GM12878 (cell line): ENCODE data around the gene KDSR. TPM values are rescaled to one million over a fixed set of nuclear protein-coding genes. Genes with fewer than 3 reads are reported as not detected.
A peak's percentile ranks its signal among the peaks of the same experiment; 100 is the strongest.

ENCODE experiments used
- ATAC-seq: fragments of 200-7000 bp; cut with Tn5 transposase; 3 replicates; pipeline ENCODE4 v1.9.1; 2020; ENCODE audit warnings: mild to moderate bottlenecking, moderate library complexity
- BruUV-seq: library from RNA; stranded (reverse); fragments of 400-500 nt; replicated peaks from 2 replicates; lab custom pipeline; 2021; lab: Mats Ljungman, UMichigan
- CTCF ChIA-PET: fragments of 300-600 bp; sonication (Branson Sonifier 250); formaldehyde crosslinking; extraction: SDS; loops from one replicate; lab custom pipeline; 2021; ENCODE audit warnings: inconsistent platforms; lab: Yijun Ruan, JAX
- POLR2A ChIA-PET: fragments of 350-600 bp; formaldehyde crosslinking; extraction: SDS; loops from one replicate; lab custom pipeline; 2021; ENCODE audit warnings: inconsistent platforms; lab: Charles Lee
- RAD21 ChIA-PET: fragments of 300-600 bp; sonication (Branson Sonifier 250); formaldehyde crosslinking; loops from one replicate; lab custom pipeline; 2023; ENCODE audit warnings: antibody characterized with exemption; ENCODE audit not compliant: unreplicated experiment; lab: Charles Lee
- SMC1A ChIA-PET: fragments of 300-600 bp; sonication (Branson Sonifier 250); formaldehyde crosslinking; loops from one replicate; lab custom pipeline; 2023; ENCODE audit not compliant: unreplicated experiment, uncharacterized antibody; lab: Charles Lee
- DNase-seq: peaks from one replicate; pipeline ENCODE4 v3.0.0-alpha.2; 2011; ENCODE audit warnings: low read depth, low spot score
- FAIRE-seq: peaks from 3 replicates; lab custom pipeline; 2011; peaks lifted over from hg19 to GRCh38; lab: Jason Lieb, UNC
- H2AFZ ChIP-seq: 2 replicates; pipeline ENCODE4 v1.6.0; 2011; ENCODE audit warnings: low read depth, low read length, control low read depth; ENCODE audit not compliant: control insufficient read depth
- H3K27ac ChIP-seq: 2 replicates; pipeline ENCODE4 v1.5.1; 2011; ENCODE audit warnings: control low read depth; ENCODE audit not compliant: control insufficient read depth, insufficient read depth
- H3K27me3 ChIP-seq, 2 experiments: replicated peaks in 1 of 2; 2 replicates each; pipeline versions ENCODE4 v1.6.0 to v1.6.1; 2011; ENCODE audit warnings: low read length in 1 of 2; ENCODE audit not compliant: control insufficient read depth in 2 of 2, insufficient read depth in 2 of 2
- H3K36me3 ChIP-seq, 2 experiments: 2 replicates each; pipeline ENCODE4 v1.5.1; 2011; ENCODE audit warnings: low read length in 1 of 2; ENCODE audit not compliant: control insufficient read depth in 2 of 2, insufficient read depth in 2 of 2
- H3K4me1 ChIP-seq: 2 replicates; pipeline ENCODE4 v1.6.1; 2011; ENCODE audit warnings: mild to moderate bottlenecking, low read length, moderate library complexity, mixed read lengths; ENCODE audit not compliant: control insufficient read depth, insufficient read depth
- H3K4me2 ChIP-seq: 2 replicates; pipeline ENCODE4 v1.6.0; 2011; ENCODE audit warnings: control low read depth; ENCODE audit not compliant: control insufficient read depth, insufficient read depth
- H3K4me3 ChIP-seq: fragments of 200-600 bp; sonication (generic); 2 replicates; pipeline ENCODE4 v1.5.1; 2016
- H3K79me2 ChIP-seq: 2 replicates; pipeline ENCODE4 v1.6.0; 2011; ENCODE audit warnings: low read length; ENCODE audit not compliant: control insufficient read depth, insufficient read depth
- H3K9ac ChIP-seq: 2 replicates; pipeline ENCODE4 v1.8.0; 2011; ENCODE audit warnings: low read length, control low read depth, mixed read lengths; ENCODE audit not compliant: control insufficient read depth, insufficient read depth
- H3K9me3 ChIP-seq: replicated peaks from 3 replicates; pipeline ENCODE4 v1.5.1; 2011; ENCODE audit warnings: mild to moderate bottlenecking, low read length; ENCODE audit not compliant: control insufficient read depth, insufficient read depth
- H4K20me1 ChIP-seq: 2 replicates; pipeline ENCODE4 v1.6.0; 2011; ENCODE audit not compliant: control insufficient read depth, insufficient read depth
- BACH1 ChIP-seq: fragments of 450-650 bp; IDR thresholded peaks from 2 replicates; pipeline ENCODE4 v1.6.1; 2017; ENCODE audit warnings: mild to moderate bottlenecking, borderline replicate concordance
- BMI1 ChIP-seq: fragments of 450-650 bp; IDR thresholded peaks from 2 replicates; pipeline ENCODE4 v1.6.1; 2016; ENCODE audit warnings: mild to moderate bottlenecking, moderate library complexity, borderline replicate concordance
- FOS ChIP-seq: IDR thresholded peaks from 3 replicates; pipeline ENCODE4 v1.6.1; 2011; ENCODE audit warnings: borderline replicate concordance; ENCODE audit not compliant: insufficient read length; ENCODE audit errors: extremely low read depth
- IRF4 ChIP-seq: IDR thresholded peaks from 2 replicates; pipeline ENCODE4 v1.6.1; 2011; ENCODE audit warnings: low read depth, low read length
- MEF2A ChIP-seq: IDR thresholded peaks from 2 replicates; pipeline ENCODE4 v1.6.1; 2011; ENCODE audit warnings: low read depth, mild to moderate bottlenecking, low read length, moderate library complexity; ENCODE audit not compliant: insufficient read depth
- MLLT1 ChIP-seq: fragments of 450-650 bp; IDR thresholded peaks from 2 replicates; pipeline ENCODE4 v1.6.1; 2016; ENCODE audit warnings: mild to moderate bottlenecking
- MTA3 ChIP-seq: IDR thresholded peaks from 2 replicates; pipeline ENCODE4 v1.6.1; 2012; ENCODE audit warnings: low read length, inconsistent platforms, borderline replicate concordance
- SMAD5 ChIP-seq: IDR thresholded peaks from 2 replicates; pipeline ENCODE4 v1.6.1; 2016; ENCODE audit warnings: antibody characterized with exemption, low read depth
- SMARCA5 ChIP-seq: fragments of 450-650 bp; IDR thresholded peaks from 2 replicates; pipeline ENCODE4 v1.6.1; 2017; ENCODE audit warnings: mild to moderate bottlenecking
- TCF3 ChIP-seq: IDR thresholded peaks from 2 replicates; pipeline ENCODE4 v1.6.1; 2012; ENCODE audit warnings: low read depth, mild to moderate bottlenecking, low read length, borderline replicate concordance; ENCODE audit not compliant: insufficient read depth
- TCF7 ChIP-seq: IDR thresholded peaks from 2 replicates; pipeline ENCODE4 v1.6.1; 2014; ENCODE audit warnings: antibody characterized with exemption, borderline replicate concordance
- WGBS: methylation state at CpG from one replicate; pipeline ENCODE4 v1.1.6; 2016; ENCODE audit warnings: low lambda C conversion rate; ENCODE audit not compliant: insufficient replicate concordance, insufficient coverage; ENCODE audit errors: missing lambda C conversion rate; 5-methylcytosine and 5-hydroxymethylcytosine counted together
- in situ Hi-C: fragments of 300-500 bp; cut with MboI; formaldehyde crosslinking; loops from 9 replicates; pipeline ENCODE4 v1.14.3; 2018; ENCODE audit warnings: mixed read lengths
- intact Hi-C: fragments of 100-400 bp; cut with micrococcal nuclease; formaldehyde crosslinking; loops from one replicate; pipeline ENCODE4 v1.14.2; 2022; ENCODE audit not compliant: unreplicated experiment
- polyA plus RNA-seq, 11 experiments: library from polyadenylated mRNA; depleted of rRNA in 4 of 11; unstranded in 6 of 11; stranded (reverse) in 5 of 11; fragments of >200 nt; fragmentation: Nextera tagmentation in 4 of 11; fragmentation: Illumina TruSeq in 1 of 11; extraction: Ambion mirVana in 4 of 11; extraction: Trizol in 1 of 11; gene quantifications; 1 replicate in 1 of 11; 2 replicates in 10 of 11; pipeline versions ENCODE4 v1.2.1 to v1.2.3, GENCODE V29; 2011 to 2016; ENCODE audit warnings: inconsistent platforms in 2 of 11, missing spikeins in 2 of 11, low read depth in 1 of 11
- total RNA-seq, 4 experiments: library from RNA; depleted of rRNA in 3 of 4; stranded (reverse); fragments of >200 nt in 3 of 4; fragmentation: Illumina TruSeq in 1 of 4; extraction: Trizol in 1 of 4; gene quantifications; 2 replicates each; pipeline versions ENCODE4 v1.2.1 to v1.2.3, GENCODE V29; 2013 to 2021
- TF ChIP-seq, protein P1 (sequence below): IDR thresholded peaks from 2 replicates; pipeline ENCODE4 v1.6.1; 2011; ENCODE audit warnings: borderline replicate concordance, low read depth, mild to moderate bottlenecking, moderate library complexity, low read length; ENCODE audit not compliant: insufficient read depth, poor library complexity, severe bottlenecking
- TF ChIP-seq, protein P2 (sequence below): IDR thresholded peaks from 2 replicates; pipeline ENCODE4 v1.6.1; 2012; ENCODE audit warnings: mild to moderate bottlenecking, low read depth, low read length

KDSR gene
- total and polyA plus RNA-seq, 10 of the 15 experiments (the other 5 are each of a cell fraction or from before 2014, with no cell fraction given): 5.2 to 25.9 (median 14.3) TPM

- TF ChIP-seq BMI1 (peak; percentile 18; the same call in 1 of the 2 replicates), TCF3 (no peak), SMARCA5 (0 out of 2 replicates have a peak, but pooled peaks have one; percentile 53), MLLT1 (peak; percentile 91)
- TF ChIP-seq, all 136 proteins: peak for 7
These were observed 55.0 kb downstream of the KDSR start (continued) for GRCh38 chr18:63312019-63312409.

GRCh38 chr18:63311118-63312018 is 55.6 kb downstream of the KDSR start:
- H3K9ac ChIP-seq: peak overlapping the region; percentile 97
- ChIA-PET SMC1A (interaction anchor here (0.7 to 6.8 kb wide), 34 partner anchors 11 to 294 kb away, joined by 3 to 161 read pairs (median 5); partner anchors contain the start of gene VPS4B), RAD21 (interaction anchor here (0.6 to 6.1 kb wide), 31 partner anchors 8 to 179 kb away, joined by 3 to 172 read pairs (median 5); no protein-coding TSS in a partner anchor), POLR2A (interaction anchor here (0.8 to 6.5 kb wide), 23 partner anchors 9 to 179 kb away, joined by 3 to 144 read pairs (median 5); no protein-coding TSS in a partner anchor), CTCF (interaction anchor here (0.7 to 6.6 kb wide), 16 partner anchors 11 to 286 kb away, joined by 3 to 119 read pairs (median 4); no protein-coding TSS in a partner anchor)
- ATAC-seq (peak; percentile 65), FAIRE-seq (no peak), DNase-seq (peak; percentile 88)
- BruUV-seq: no TSS peak
- intact Hi-C loops (loop anchor here (2.0 kb wide), 1 partner anchor 151 kb away; no protein-coding TSS in a partner anchor), in situ Hi-C loops (no loop called here)
- peaks cover 98% of the 10 kb centered on the region for H3K79me2 ChIP-seq
- WGBS: under 1% methylated on average over 8 of the region's 8 CpGs
- no peaks in the 10 kb centered on the region for H3K27me3 ChIP-seq
- peak overlapping the region; percentile 88 for H3K4me2 ChIP-seq
- H3K36me3 ChIP-seq: peaks cover 1 to 5% of the 10 kb centered on the region in 2 experiments
- peak overlapping the region; percentile 98 for H3K4me3 ChIP-seq
- no peaks in the 10 kb centered on the region for H4K20me1 ChIP-seq
- H3K9me3 ChIP-seq: no peaks in the 10 kb centered on the region
- no peak overlapping the region for H2AFZ ChIP-seq
- H3K4me1 ChIP-seq: peaks cover 34% of the 10 kb centered on the region
- peak overlapping the region; percentile 90 for H3K27ac ChIP-seq
- no peak; the same call in 1 of the 2 replicates for TF ChIP-seq SMAD5
- TF ChIP-seq, protein P1, sequence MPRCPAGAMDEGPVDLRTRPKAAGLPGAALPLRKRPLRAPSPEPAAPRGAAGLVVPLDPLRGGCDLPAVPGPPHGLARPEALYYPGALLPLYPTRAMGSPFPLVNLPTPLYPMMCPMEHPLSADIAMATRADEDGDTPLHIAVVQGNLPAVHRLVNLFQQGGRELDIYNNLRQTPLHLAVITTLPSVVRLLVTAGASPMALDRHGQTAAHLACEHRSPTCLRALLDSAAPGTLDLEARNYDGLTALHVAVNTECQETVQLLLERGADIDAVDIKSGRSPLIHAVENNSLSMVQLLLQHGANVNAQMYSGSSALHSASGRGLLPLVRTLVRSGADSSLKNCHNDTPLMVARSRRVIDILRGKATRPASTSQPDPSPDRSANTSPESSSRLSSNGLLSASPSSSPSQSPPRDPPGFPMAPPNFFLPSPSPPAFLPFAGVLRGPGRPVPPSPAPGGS: peak; percentile 61
- TF ChIP-seq, protein P2, sequence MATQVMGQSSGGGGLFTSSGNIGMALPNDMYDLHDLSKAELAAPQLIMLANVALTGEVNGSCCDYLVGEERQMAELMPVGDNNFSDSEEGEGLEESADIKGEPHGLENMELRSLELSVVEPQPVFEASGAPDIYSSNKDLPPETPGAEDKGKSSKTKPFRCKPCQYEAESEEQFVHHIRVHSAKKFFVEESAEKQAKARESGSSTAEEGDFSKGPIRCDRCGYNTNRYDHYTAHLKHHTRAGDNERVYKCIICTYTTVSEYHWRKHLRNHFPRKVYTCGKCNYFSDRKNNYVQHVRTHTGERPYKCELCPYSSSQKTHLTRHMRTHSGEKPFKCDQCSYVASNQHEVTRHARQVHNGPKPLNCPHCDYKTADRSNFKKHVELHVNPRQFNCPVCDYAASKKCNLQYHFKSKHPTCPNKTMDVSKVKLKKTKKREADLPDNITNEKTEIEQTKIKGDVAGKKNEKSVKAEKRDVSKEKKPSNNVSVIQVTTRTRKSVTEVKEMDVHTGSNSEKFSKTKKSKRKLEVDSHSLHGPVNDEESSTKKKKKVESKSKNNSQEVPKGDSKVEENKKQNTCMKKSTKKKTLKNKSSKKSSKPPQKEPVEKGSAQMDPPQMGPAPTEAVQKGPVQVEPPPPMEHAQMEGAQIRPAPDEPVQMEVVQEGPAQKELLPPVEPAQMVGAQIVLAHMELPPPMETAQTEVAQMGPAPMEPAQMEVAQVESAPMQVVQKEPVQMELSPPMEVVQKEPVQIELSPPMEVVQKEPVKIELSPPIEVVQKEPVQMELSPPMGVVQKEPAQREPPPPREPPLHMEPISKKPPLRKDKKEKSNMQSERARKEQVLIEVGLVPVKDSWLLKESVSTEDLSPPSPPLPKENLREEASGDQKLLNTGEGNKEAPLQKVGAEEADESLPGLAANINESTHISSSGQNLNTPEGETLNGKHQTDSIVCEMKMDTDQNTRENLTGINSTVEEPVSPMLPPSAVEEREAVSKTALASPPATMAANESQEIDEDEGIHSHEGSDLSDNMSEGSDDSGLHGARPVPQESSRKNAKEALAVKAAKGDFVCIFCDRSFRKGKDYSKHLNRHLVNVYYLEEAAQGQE: no peak
- no peak for TF ChIP-seq MTA3
- TF ChIP-seq IRF4: peak; percentile 63
- 0 out of 2 replicates have a peak, but pooled peaks have one; percentile 58 for TF ChIP-seq MEF2A
- TF ChIP-seq TCF7: peak; percentile 25; the same call in 1 of the 2 replicates
- no peak for TF ChIP-seq FOS
- peak; percentile 64; the same call in 1 of the 2 replicates for TF ChIP-seq BACH1
